GM18907 (cell line): ENCODE data around the gene RPS19BP1.

Experiments used
- ATAC-seq: cut with Tn5 transposase; IDR thresholded peaks from one replicate; pipeline ENCODE4 v1.9.1; 2021; ENCODE audit warnings: mild to moderate bottlenecking, moderate library complexity; ENCODE audit not compliant: unreplicated experiment

Gene RPS19BP1

GRCh38 chr22:39490966-39491680 is 41.4 kb downstream of the RPS19BP1 start:
- no peak for ATAC-seq

GRCh38 chr22:39490135-39490798 is 42.3 kb downstream of the RPS19BP1 start:
- no peak for ATAC-seq

GRCh38 chr22:39489094-39490068 is 43.2 kb downstream of the RPS19BP1 start:
- ATAC-seq, result no peak

- no peak for ATAC-seq
Observed at GRCh38 chr22:39488563-39489083, 43.9 kb downstream of the RPS19BP1 start.

GRCh38 chr22:39487826-39488520 is 44.6 kb downstream of the RPS19BP1 start:
- no peak for ATAC-seq

GRCh38 chr22:39486951-39487825 is 45.4 kb downstream of the RPS19BP1 start:
- no peak for ATAC-seq

- ATAC-seq, result no peak
Observed at GRCh38 chr22:39482768-39483167, 49.8 kb downstream of the RPS19BP1 start.

- ATAC-seq, result no peak
Observed at GRCh38 chr22:39481595-39481994, 51.0 kb downstream of the RPS19BP1 start.

GRCh38 chr22:39481054-39481453 is 51.5 kb downstream of the RPS19BP1 start:
- no peak for ATAC-seq

- no peak for ATAC-seq
Observed at GRCh38 chr22:39480557-39480956, 52.0 kb downstream of the RPS19BP1 start.

GRCh38 chr22:39479254-39479653 is 53.3 kb downstream of the RPS19BP1 start:
- no peak for ATAC-seq
